ENCODE results near the gene ORM2. TPM values are rescaled to one million over a fixed set of nuclear protein-coding genes. Genes with fewer than 3 reads are reported as not detected.
A peak's percentile ranks its signal among the peaks of the same experiment; 100 is the strongest.

Gene ORM2
- total RNA-seq, 1 experiment from 2014 or later: not detected

- no peak for DNase-seq (ENCODE audit: low read depth)
These were observed 18.7 kb downstream of the ORM2 start for GRCh38 chr9:114348261-114348905.

- peak; percentile 95 for DNase-seq (ENCODE audit: low read depth)
These were observed 19.3 kb downstream of the ORM2 start for GRCh38 chr9:114348906-114349482.

GRCh38 chr9:114349713-114350480, 20.2 kb downstream of the ORM2 start:
- DNase-seq (ENCODE audit: low read depth): no peak

DNA sequence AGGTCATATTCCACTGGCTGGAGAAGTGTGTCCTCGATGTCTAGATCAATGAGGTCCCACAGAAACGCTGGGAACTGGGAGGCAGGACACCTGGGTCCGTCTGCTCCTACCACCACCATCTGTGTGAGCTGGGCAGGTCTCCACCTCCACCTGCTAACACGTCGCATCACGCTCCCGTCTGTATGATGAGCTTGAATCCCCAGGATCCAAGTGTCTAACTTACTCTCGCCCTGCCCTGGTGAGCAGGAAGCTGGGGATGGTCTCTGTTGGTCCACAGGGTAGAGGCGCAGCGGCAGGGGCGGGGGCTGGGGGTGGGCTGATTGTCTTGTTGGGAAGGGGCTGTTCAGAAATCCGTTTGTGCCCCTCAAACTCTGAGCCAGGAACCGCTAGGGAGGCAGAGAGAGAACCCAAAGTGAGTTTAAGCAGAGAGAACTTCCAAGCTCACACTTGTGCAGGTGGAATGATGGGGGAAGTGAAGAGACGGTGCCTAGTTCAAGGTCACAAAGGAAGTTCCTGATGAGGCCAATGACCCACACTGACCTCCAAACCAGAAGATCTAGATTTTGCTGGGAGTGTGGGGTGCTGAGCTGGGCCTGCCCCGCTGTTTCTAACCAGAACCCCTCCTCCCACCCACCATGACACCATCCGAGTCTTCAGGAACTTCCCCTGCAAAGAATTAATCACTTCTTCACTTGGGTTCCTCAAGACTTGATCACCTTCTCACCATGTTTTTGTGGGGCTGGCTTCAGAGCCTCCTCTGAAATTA, 21.1 kb downstream of the ORM2 start:
- no peak for DNase-seq (ENCODE audit: low read depth)

GRCh38 chr9:114351932-114352331, 22.3 kb downstream of the ORM2 start:
- DNase-seq (ENCODE audit: low read depth): no peak

- no peak for DNase-seq (ENCODE audit: low read depth)
These were observed 26.2 kb downstream of the ORM2 start for GRCh38 chr9:114355821-114356220.

- DNase-seq (ENCODE audit: low read depth): no peak
These were observed 27.1 kb downstream of the ORM2 start for GRCh38 chr9:114356792-114357191.

- no peak for DNase-seq (ENCODE audit: low read depth)
These were observed 27.7 kb downstream of the ORM2 start for GRCh38 chr9:114357360-114357759.

DNA sequence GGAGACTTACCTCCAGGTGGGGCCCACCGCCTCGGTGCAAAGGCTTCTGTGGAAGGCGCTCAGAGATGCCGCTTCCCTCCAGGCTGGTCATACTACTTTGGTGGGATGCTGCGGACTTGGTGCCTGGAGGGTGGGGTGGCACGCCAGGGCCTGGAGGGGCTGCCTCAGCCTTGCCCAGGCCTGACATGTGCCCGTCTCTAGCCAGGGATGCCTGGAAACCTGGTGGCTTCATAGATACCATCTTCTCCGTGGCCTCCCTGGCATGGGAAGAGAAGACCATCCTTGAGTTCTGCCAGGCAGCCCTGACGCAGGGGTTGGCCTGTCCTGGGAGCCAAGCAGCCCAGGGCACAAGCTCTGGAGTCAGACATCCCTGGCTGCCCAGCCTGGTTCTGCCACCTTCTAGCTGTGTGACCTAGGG, 28.3 kb downstream of the ORM2 start:
- DNase-seq (ENCODE audit: low read depth): no peak

GRCh38 chr9:114359801-114360200, 30.1 kb downstream of the ORM2 start:
- no peak for DNase-seq (ENCODE audit: low read depth)

DNA sequence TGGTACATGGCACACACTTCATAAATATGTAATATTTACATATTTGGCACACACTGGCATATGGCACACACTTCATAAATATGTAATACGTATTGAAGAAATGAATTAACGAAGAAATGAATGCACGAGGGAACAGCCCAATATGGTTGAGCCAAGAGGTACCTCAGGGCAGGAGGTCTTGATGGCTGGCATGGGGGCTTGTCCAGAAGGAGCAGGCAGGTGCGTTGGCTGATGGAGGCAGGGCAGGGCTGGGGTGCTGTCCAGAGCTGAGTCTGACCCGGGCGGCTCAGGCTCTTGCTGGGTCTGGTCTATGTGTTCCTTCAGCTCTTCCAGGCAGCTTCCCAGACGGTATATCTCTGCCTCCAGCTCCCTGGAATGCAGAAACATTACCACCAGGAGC, 31.9 kb downstream of the ORM2 start:
- no peak for DNase-seq (ENCODE audit: low read depth)

- no peak for DNase-seq (ENCODE audit: low read depth)
These were observed 32.7 kb downstream of the ORM2 start for GRCh38 chr9:114362394-114362793.

DNA sequence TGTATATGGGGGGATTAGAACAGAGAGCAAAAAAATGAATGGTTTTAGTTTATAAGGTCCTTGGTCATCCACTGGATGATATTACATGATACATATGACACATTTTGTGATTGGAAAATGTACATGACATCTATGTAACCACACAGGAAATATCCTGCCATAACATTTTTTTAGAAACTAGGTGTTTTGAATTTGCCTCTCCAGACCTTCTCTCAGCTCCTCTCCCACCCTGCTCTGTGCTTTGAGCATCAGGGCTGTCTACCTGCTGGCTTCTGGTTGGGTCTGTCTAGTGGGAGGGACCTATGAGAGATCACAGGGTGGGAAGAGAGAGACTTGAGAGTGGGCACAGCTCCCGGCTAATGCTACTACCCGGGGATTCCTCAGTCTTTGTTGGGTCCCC, 33.8 kb downstream of the ORM2 start:
- no peak for DNase-seq (ENCODE audit: low read depth)

DNA sequence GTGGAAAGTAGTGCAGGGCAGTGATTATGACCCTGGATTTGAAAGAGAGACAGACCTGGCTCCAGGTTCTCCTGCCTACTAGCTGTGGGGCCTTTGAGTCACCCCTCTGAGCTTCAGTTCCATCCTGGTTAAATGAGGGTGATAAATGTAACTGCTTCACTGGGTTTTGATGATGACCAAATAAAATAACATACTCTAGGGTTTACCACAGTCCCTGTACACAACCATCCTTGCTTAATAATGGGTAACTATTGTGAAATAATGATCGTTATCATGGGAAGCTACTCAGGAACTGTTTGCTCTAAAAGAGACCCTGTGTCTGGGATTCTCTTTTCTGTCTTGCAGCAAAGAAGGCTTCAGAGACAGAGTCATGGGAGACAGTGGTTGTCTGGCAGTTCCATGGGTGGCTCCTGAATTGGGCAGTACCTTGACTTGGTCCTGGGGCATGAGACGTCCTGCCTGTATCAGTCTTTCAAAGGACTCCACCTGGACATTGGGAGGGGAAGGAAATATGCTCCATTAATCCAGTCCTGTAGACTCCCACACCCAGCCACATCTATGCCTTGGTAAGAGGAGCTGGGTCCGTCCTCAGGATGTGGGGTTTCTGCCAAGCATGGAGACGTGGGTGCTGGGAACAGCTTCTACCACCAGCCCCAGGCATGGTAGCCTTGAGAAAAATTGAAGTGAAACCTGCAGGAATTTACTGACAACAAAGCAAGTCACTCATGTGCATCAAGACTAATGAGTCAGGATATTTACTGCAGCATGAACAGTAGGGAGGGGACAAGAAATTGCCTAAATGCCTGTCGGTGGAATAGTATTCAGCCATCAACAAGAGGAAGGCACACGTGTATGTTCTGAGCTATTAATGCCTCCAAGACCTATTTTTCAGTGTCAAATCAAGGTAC, 34.7 kb downstream of the ORM2 start:
- DNase-seq (ENCODE audit: low read depth): peak; percentile 88

DNA sequence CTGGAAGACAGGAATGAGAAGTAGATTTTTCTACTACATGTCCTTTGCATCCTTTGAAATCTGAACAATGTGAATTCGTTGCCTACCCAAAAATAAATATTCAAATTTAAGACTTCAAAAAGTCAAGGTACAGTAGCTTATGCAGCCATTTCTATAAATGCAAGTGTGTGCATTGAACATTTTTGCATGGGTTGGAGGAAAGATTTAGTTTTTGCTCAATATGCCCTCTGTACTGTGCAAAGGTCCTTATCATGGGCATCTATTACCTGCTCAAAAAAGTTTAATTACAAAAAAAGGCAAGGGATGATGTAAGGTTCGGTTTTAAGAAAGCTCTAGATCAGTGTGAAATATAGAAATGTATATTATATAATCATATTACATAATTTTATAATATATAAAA, 35.5 kb downstream of the ORM2 start:
- no peak for DNase-seq (ENCODE audit: low read depth)

GRCh38 chr9:114366334-114367128, 36.9 kb downstream of the ORM2 start:
- DNase-seq (ENCODE audit: low read depth): peak; percentile 90

- DNase-seq (ENCODE audit: low read depth): no peak
These were observed 37.7 kb downstream of the ORM2 start for GRCh38 chr9:114367366-114367765.

DNA sequence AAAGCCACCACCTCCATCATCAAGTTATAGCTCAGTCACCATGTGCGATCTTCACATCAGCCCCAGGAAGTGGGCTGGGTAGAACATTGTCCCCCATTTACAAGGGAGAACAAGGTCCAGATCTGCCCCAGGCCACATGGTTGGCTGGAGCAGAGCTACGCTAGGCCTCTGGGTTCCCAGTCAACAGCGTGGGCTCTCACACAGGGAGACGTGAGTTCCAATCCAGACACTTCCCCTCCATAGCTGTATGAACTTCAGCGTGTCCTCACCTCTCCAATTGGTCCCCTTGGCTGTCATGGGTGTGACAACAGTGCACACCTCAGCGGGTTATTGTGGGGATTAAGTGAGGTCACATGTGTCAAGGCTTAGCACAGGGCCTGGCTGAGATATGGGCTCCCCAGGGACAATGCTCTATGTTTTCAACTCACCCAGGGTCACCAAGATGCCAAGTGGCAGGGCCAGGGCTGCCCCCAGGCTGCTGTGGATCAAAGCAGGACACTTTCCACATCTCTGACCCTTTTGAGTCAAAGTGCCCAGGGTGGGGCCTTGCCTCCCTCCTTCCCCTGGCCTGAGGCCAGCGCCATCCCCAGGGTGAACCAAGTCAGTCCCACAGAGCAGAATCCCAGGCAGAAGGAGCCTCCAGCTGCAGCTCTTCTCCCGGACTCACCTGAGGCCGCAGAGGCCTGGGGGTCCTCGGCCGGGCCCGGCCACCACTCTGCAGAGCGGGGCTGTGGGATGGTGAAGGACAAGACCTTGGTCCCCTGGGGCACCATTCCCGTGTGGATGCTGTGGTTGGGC, 38.3 kb downstream of the ORM2 start:
- DNase-seq (ENCODE audit: low read depth): no peak

All from LHCN-M2 (cell line).